OCI-LY7 (cell line): ENCODE measurements around the gene RTL10. TPM values are rescaled to one million over a fixed set of nuclear protein-coding genes. Genes with fewer than 3 reads are reported as not detected.

Experiments
- BruUV-seq: library from RNA; stranded (reverse); fragments of 400-500 nt; replicated peaks from 2 replicates; lab custom pipeline; 2021; lab: Mats Ljungman, UMichigan
- CTCF ChIA-PET: fragments of 300-600 bp; sonication (Branson Sonifier 250); formaldehyde crosslinking; loops from one replicate; lab custom pipeline; 2022; ENCODE audit warnings: antibody characterized with exemption; ENCODE audit not compliant: unreplicated experiment; lab: Charles Lee
- POLR2A ChIA-PET: fragments of 300-600 bp; sonication (Branson Sonifier 250); formaldehyde crosslinking; loops from one replicate; lab custom pipeline; 2022; ENCODE audit warnings: antibody characterized with exemption; lab: Charles Lee
- DNase-seq: peaks from one replicate; pipeline ENCODE4 v3.0.0-alpha.2; 2015; ENCODE audit warnings: low spot score
- H2AFZ ChIP-seq: fragments of 200-600 bp; sonication (generic), shearing (Covaris generic); 2 replicates; pipeline ENCODE4 v1.6.1; 2014; ENCODE audit warnings: mild to moderate bottlenecking, antibody characterized with exemption, low read length, moderate library complexity
- H3K27ac ChIP-seq: fragments of 200-600 bp; sonication (generic); 2 replicates; pipeline ENCODE4 v1.5.1; 2014; ENCODE audit warnings: mixed run types, low read depth, mild to moderate bottlenecking, moderate library complexity, low read length, inconsistent platforms; ENCODE audit not compliant: poor library complexity, severe bottlenecking
- H3K36me3 ChIP-seq: fragments of 200-600 bp; sonication (generic); 2 replicates; pipeline ENCODE4 v1.6.1; 2014; ENCODE audit warnings: mild to moderate bottlenecking, antibody characterized with exemption, low read length, moderate library complexity, mixed read lengths; ENCODE audit not compliant: insufficient read depth
- H3K4me1 ChIP-seq: fragments of 200-600 bp; sonication (generic); 2 replicates; pipeline ENCODE4 v1.5.1; 2014; ENCODE audit warnings: mild to moderate bottlenecking, low read length; ENCODE audit not compliant: insufficient read depth, poor library complexity, severe bottlenecking
- H3K4me2 ChIP-seq: fragments of 200-600 bp; sonication (generic); 2 replicates; pipeline ENCODE4 v1.6.1; 2014; ENCODE audit warnings: mild to moderate bottlenecking, low read length
- H3K4me3 ChIP-seq: fragments of 200-600 bp; sonication (generic); 2 replicates; pipeline ENCODE4 v1.5.1; 2014; ENCODE audit warnings: mild to moderate bottlenecking, low read depth, low read length; ENCODE audit not compliant: poor library complexity, severe bottlenecking
- H3K79me2 ChIP-seq: fragments of 200-600 bp; sonication (generic); 2 replicates; pipeline ENCODE4 v1.6.1; 2016; ENCODE audit warnings: low read depth, mild to moderate bottlenecking, low read length, moderate library complexity, mixed read lengths; ENCODE audit not compliant: insufficient read depth
- H3K9me2 ChIP-seq: fragments of 200-600 bp; sonication (generic); 2 replicates; pipeline ENCODE4 v1.6.1; 2016; ENCODE audit warnings: mild to moderate bottlenecking, low read length, mixed read lengths; ENCODE audit not compliant: insufficient read depth
- H3K9me3 ChIP-seq: fragments of 200-600 bp; sonication (generic); 2 replicates; pipeline ENCODE4 v1.6.1; 2014; ENCODE audit warnings: mild to moderate bottlenecking, mixed run types, low read length, mixed read lengths
- H4K20me1 ChIP-seq: fragments of 200-600 bp; sonication (generic); 2 replicates; pipeline ENCODE4 v1.6.1; 2014; ENCODE audit warnings: mild to moderate bottlenecking, antibody characterized with exemption, low read length, moderate library complexity, mixed read lengths; ENCODE audit not compliant: insufficient read depth
- CTCF ChIP-seq: fragments of 200-600 bp; sonication (generic); conservative IDR thresholded peaks from 2 replicates; pipeline ENCODE4 v1.5.1; 2014; ENCODE audit warnings: mild to moderate bottlenecking, antibody characterized with exemption, low read length, moderate library complexity, mixed read lengths
- EZH2phosphoT487 ChIP-seq: fragments of 200-600 bp; sonication (generic); IDR thresholded peaks from 2 replicates; pipeline ENCODE4 v1.6.1; 2018; ENCODE audit warnings: low read depth, borderline replicate concordance, mild to moderate bottlenecking, mixed run types, antibody characterized with exemption, low read length, moderate library complexity, mixed read lengths
- intact Hi-C: fragments of 100-400 bp; cut with micrococcal nuclease; formaldehyde crosslinking; loops from one replicate; pipeline ENCODE4 v1.10.0; 2022; ENCODE audit not compliant: unreplicated experiment
- total RNA-seq, 2 experiments: library from RNA; depleted of rRNA in 1 of 2; stranded (reverse); fragments of >200 nt in 1 of 2; shearing (Covaris generic) in 1 of 2; gene quantifications; 2 replicates each; pipeline ENCODE4 v1.2.3, GENCODE V29; 2014 to 2022

Gene RTL10
- total RNA-seq, 2 experiments from 2014 or later: 26.2 to 28.2 TPM

GRCh38 chr22:19872779-19873137 is 18.1 kb upstream of the RTL10 start:
- no peak overlapping the region for H3K4me3 ChIP-seq
- no peaks in the 10 kb centered on the region for H4K20me1 ChIP-seq
- peaks cover 16% of the 10 kb centered on the region for H3K4me1 ChIP-seq
- TF ChIP-seq CTCF (no peak), EZH2phosphoT487 (no peak)
- BruUV-seq: no TSS peak
- H3K36me3 ChIP-seq: no peaks in the 10 kb centered on the region
- no peaks in the 10 kb centered on the region for H3K79me2 ChIP-seq
- H3K9me2 ChIP-seq: no peaks in the 10 kb centered on the region
- POLR2A ChIA-PET: no interaction called here
- CTCF ChIA-PET: no interaction called here
- no peak overlapping the region for H2AFZ ChIP-seq
- DNase-seq: no peak
- intact Hi-C loops: no loop called here
- H3K27ac ChIP-seq: no peak overlapping the region
- H3K4me2 ChIP-seq: no peak overlapping the region
- no peaks in the 10 kb centered on the region for H3K9me3 ChIP-seq

DNA sequence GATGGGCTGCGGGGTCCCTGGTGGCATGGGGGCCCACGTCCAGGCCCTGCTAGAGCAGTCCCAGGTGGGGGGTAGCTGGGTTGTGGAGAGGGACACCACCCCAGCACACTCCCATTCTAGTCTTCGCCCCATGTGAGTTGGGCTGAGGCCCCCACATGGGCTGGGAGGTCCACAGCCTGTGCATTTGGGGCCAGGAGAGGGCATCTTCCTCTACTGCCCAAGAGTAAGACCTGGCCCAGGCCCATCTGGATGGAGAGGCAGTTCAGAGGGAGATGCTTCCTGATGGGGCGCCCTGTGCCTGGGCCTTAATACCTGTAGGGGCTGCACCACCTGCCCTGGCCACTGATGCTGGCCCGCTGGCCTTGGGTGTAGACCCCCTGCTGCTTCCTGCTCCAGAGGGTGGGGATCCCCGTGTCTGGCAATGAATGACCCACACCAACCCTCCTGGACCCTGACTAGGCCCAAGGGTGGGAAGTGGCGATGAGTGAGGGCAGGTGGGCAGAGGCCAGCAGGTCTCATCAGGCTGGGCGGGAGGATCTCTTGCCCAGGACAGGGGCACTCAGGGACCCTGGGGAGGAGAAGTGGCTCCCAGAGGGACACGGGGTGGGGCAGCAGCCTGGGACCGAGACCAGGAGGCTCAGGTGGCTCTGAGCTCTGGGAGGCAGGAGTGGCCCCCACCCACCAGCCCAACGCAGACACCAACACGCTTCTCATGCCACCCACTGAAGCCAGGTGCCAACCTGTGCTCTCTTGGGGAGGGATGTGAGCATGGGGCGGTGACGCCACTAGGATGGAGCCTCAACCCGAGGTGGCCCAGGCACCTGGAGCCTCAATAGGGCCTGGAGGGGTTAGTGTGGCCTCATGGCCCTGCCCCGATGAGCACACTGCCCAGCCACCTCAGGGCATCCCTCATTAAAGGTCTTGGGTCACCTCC is 17.4 kb upstream of the RTL10 start:
- POLR2A ChIA-PET: interaction anchor here (0.5 to 1.0 kb wide), 2 partner anchors 10 to 16 kb away, joined by 3 read pairs; no protein-coding TSS in a partner anchor
- H2AFZ ChIP-seq: no peak overlapping the region
- no peak for DNase-seq
- no peaks in the 10 kb centered on the region for H3K79me2 ChIP-seq
- no peak for TF ChIP-seq EZH2phosphoT487
- TF ChIP-seq CTCF: no peak
- no peaks in the 10 kb centered on the region for H4K20me1 ChIP-seq
- H3K4me1 ChIP-seq: peaks cover 16% of the 10 kb centered on the region
- no TSS peak for BruUV-seq
- no peak overlapping the region for H3K27ac ChIP-seq
- no peaks in the 10 kb centered on the region for H3K9me2 ChIP-seq
- CTCF ChIA-PET: no interaction called here
- no peaks in the 10 kb centered on the region for H3K9me3 ChIP-seq
- H3K4me2 ChIP-seq: no peak overlapping the region
- H3K36me3 ChIP-seq: no peaks in the 10 kb centered on the region
- intact Hi-C loops: no loop called here
- H3K4me3 ChIP-seq: no peak overlapping the region
